ENCODE data around the gene P3H4.

Gene P3H4

GRCh38 chr17:41771389-41772206 lies 40.2 kb downstream of the P3H4 start:
- DNase-seq (ENCODE audit: low read depth in 2 of 2) = no peak

DNA sequence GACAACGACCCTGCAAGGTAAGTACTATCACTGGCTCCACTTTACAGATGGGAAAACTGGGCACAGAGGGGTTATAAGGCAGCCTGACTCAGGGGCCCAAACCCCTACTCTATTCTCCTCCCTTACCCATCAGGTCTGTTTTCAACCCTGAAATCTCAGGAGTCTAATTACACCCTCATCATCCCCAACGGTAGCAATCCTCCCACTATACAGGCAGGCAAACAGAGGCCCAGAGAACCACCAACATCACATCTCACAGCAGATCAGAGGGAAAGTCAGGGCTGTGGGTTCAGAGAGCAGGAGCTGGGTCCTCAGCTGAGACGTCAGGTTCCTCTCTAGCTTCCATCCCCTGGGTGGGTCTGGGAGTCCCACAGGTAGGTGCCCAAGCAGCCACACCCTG lies 41.8 kb downstream of the P3H4 start:
- no peak for DNase-seq (ENCODE audit: low read depth in 2 of 2)

DNA sequence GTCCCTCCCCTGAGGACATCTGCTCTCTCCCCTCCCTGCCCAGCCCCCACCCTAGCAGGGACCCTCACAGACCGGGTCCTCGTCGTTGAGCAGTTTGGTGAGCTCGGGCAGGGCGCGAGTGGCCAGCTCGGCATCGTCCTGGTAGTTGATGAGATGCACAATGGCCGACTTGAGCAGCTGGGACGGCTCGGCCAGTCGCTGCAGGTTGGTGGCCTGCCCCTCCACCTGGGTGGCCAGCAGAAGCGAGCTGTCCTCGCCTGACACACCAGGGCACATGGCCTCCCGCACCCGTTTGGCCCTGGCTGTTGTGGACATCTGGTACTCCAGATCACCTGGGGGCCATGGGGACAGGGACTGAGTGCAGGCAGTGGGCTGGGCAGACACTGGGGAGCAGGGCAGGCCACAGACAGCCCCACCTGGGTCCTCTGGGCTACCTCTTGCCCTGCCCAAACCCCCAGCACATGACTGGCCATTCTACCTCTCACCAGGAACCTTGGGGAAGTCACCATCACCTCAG lies 42.3 kb downstream of the P3H4 start:
- no peak for DNase-seq (ENCODE audit: low read depth in 2 of 2)

DNA sequence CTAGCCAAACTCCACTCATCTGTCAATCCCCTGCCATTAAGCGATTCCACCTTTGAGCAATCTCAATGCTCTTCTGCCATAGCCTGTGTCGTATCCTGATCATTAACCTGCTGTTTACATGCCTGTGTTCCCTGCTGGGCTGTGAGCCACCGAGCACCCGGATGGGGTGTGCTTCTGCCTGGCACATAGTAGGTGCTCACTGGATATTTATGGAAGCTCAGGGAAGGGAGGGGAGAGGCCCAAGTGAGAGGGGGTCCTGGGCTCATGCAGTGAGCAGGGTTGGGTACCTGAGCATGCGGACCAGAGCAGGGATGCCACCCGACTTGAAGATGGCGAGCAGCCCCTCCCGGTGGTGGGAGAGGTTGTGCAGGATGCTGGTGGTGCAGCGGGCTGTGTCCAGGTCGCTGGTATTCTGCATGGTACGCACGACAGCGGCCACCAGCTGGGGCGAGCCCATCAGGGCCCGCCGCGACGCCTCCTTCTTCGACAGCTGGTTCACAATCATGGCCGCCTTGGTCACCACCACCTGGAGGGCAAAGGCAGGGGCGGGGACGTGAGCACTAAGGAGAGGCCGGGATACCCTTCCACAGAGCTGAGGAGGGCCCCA lies 43.0 kb downstream of the P3H4 start:
- DNase-seq (ENCODE audit: low read depth in 2 of 2) = no peak

GRCh38 chr17:41767324-41768042 lies 44.3 kb downstream of the P3H4 start:
- no peak for DNase-seq (ENCODE audit: low read depth in 2 of 2)

- no peak for DNase-seq (ENCODE audit: low read depth in 2 of 2)
Observed at GRCh38 chr17:41766135-41766534, 45.6 kb downstream of the P3H4 start.

GRCh38 chr17:41763327-41763726 lies 48.4 kb downstream of the P3H4 start:
- no peak for DNase-seq (ENCODE audit: low read depth in 2 of 2)

GRCh38 chr17:41762841-41763240 lies 48.9 kb downstream of the P3H4 start:
- no peak for DNase-seq (ENCODE audit: low read depth in 2 of 2)

- no peak for DNase-seq (ENCODE audit: low read depth in 2 of 2)
Observed at GRCh38 chr17:41762391-41762790, 49.4 kb downstream of the P3H4 start.

- DNase-seq (ENCODE audit: low read depth in 2 of 2) = no peak
Observed at GRCh38 chr17:41760878-41761277, 50.9 kb downstream of the P3H4 start.

DNA sequence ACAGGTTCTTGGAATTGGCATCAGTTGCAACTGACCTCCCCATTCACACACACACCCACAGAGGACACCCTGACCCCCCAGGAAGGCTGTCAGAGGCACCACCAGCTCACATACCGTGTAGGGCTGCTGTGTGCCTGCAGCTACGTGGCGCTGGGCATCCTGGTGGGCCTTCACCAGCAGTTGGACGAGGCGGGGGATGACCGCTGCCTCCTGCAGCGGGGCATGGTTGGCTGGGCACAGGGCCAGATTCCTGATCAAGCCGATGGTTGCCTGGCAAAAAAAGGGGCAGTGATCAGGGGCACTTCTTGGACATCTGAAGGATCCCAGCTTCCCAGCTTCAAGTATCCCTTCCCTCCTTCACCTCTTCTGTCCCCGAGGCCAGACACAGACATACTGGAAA lies 53.1 kb downstream of the P3H4 start:
- DNase-seq (ENCODE audit: low read depth in 2 of 2) = no peak

GRCh38 chr17:41754066-41754465 lies 57.7 kb downstream of the P3H4 start:
- no peak for DNase-seq (ENCODE audit: low read depth in 2 of 2)
